Gastroesophageal sphincter (tissue), 3 donors: ENCODE measurements around the gene TMEM150B.

Source experiments
- EP300 ChIP-seq: sonication (generic); formaldehyde crosslinking; IDR thresholded peaks from one replicate; pipeline ENCODE4 v1.6.1; 2017; ENCODE audit warnings: antibody characterized with exemption, mild to moderate bottlenecking
- POLR2A ChIP-seq, 2 donors: fragments of 450-650 bp; IDR thresholded peaks; one replicate each; pipeline ENCODE4 v1.6.1; 2017; ENCODE audit warnings: antibody characterized with exemption in 2 of 2, mild to moderate bottlenecking in 2 of 2, moderate library complexity in 1 of 2
- POLR2AphosphoS5 ChIP-seq: sonication (generic); formaldehyde crosslinking; IDR thresholded peaks from one replicate; pipeline ENCODE4 v1.6.1; 2017; ENCODE audit warnings: antibody characterized with exemption
- TF ChIP-seq, protein P1 (sequence below), 4 experiments: fragments of 200-600 bp in 2 of 4; fragments of 450-650 bp in 2 of 4; sonication (generic) in 1 of 4; IDR thresholded peaks; one replicate each; pipeline ENCODE4 v1.5.1; 2017 to 2019; ENCODE audit warnings: antibody characterized with exemption in 4 of 4, mild to moderate bottlenecking in 2 of 4, moderate library complexity in 2 of 4

DNA sequence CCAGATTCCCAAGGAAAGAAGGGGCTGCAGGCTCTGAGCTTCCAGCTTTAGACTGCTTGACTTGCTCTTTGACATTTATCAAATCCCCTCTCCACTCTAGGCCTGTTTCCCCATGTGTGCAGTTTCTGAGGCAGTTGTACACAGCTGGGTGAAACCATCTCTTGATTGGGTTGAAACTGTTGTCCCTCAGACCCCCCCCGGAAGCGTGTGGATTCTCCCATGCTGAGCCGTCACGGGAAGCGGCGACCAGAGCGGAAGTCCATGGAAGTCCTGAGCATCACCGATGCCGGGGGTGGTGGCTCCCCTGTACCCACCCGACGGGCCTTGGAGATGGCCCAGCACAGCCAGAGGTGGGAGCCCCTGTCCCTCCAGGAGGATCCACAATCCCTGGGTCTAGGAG is 21.7 kb downstream of the TMEM150B start:
- TF ChIP-seq, protein P1, sequence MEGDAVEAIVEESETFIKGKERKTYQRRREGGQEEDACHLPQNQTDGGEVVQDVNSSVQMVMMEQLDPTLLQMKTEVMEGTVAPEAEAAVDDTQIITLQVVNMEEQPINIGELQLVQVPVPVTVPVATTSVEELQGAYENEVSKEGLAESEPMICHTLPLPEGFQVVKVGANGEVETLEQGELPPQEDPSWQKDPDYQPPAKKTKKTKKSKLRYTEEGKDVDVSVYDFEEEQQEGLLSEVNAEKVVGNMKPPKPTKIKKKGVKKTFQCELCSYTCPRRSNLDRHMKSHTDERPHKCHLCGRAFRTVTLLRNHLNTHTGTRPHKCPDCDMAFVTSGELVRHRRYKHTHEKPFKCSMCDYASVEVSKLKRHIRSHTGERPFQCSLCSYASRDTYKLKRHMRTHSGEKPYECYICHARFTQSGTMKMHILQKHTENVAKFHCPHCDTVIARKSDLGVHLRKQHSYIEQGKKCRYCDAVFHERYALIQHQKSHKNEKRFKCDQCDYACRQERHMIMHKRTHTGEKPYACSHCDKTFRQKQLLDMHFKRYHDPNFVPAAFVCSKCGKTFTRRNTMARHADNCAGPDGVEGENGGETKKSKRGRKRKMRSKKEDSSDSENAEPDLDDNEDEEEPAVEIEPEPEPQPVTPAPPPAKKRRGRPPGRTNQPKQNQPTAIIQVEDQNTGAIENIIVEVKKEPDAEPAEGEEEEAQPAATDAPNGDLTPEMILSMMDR (IDR thresholded peaks at IDR 0.05) = no peak
- TF ChIP-seq EP300 (no peak), POLR2A (IDR thresholded peaks at IDR 0.05) (no peak), POLR2AphosphoS5 (no peak)
